SK-N-DZ (cell line): ENCODE measurements around the gene CENPL.
"Not testable (repeated sequence)": the region's sequence is repeated elsewhere in the genome, so short reads cannot be mapped to it uniquely, and the experiment has no call there.

Experiments used
- DNase-seq: peaks from one replicate; pipeline ENCODE4 v3.0.0-alpha.2; 2015; ENCODE audit warnings: low spot score

The CENPL gene

DNA sequence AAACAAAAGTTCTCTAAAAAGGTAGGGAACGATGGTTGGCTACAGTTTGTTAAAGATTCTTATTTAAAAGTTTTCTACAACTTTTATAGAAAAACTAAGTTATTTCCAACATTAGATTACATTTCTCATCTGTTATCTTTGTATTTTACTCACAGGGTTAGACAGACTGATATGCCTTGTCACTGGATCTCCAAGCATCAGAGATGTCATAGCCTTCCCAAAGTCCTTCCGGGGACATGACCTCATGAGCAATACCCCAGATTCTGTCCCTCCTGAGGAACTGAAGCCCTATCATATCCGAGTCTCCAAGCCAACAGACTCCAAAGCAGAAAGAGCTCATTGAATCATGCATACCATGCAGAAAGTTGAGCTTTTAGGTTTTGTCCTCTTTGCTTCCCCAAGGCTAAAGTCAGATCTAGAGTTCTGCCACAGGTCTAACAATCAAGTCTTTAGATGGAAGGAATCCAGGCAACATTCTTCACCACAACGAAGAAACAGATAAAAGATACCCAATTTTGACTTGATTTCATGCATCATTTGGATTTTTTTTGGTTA is 32.8 kb upstream of the CENPL start:
- DNase-seq = no peak

DNA sequence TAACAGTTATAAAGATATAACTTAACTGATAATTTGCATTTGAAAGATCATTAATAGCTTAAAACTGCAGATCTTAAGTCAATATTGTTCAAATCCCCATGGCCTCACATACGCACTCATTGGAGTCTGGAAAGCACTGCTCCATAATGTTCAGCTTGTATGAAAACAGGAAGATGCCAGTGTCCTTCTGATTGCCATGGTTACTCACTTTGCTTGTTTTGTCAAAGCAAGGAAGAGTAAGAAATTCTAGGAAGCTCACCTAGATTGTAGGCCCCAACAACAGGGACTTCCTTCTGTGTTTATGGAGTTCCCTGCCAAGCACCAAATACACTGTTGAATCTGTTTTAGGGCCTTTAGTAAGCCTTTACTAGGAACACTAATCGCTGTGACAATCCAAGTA is 32.2 kb upstream of the CENPL start:
- no peak for DNase-seq

DNA sequence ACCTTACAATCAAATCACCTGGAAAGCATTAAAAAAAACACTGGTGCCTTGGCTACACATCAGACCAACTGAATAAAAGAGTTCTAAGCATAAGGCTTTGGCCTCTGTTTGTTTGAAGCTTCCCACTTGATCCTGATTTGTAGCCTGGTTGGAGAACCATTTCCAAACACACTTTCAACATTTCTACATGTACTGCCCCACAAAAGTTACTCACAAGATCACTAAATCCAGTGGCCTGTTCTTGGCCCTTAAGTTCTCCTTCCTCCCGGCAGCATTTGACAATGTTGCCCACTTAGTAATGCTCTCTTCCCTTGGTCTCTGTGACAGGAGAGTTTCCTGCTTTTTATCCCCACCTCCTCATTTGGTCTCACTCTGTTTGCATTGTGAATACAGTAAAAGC is 31.3 kb upstream of the CENPL start:
- DNase-seq = no peak

DNA sequence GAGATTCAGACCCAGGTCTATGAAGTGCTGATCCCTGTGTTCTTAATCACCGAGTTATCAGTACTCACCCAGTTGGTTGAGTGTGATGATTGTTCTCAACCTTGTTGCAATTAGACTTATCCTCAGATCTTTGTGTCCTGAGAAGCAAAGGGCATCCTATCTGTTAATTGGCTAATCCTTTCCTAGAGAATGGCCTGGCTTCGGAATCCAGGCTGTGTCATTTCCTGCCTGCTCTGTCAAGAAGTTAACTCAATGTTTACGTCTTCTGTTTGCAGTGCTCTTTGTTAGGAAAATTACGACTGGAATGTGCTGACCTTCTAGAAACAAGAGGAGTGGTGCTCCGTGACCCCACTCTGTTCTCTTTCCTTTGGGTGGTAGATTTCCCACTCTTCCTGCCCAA is 28.4 kb upstream of the CENPL start:
- DNase-seq = no peak

DNA sequence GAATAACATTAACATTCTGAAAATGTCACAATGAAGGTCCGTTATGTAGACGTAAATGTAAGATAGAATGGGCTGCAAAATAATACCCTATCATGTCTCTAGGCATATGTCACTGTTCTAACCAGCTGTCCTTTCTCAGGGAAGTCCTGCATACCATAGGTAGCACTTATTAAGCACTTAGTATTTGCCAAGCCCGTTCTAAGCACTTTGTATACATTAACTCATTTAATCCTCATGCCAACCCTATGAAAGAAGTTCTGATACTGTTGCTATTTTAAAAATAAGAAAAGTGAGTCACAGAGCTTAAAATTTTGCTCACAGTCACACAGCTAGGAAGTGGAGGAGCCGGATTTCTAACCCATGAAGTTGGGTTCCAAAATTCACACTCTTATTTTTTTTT is 27.4 kb upstream of the CENPL start:
- DNase-seq = no peak

DNA sequence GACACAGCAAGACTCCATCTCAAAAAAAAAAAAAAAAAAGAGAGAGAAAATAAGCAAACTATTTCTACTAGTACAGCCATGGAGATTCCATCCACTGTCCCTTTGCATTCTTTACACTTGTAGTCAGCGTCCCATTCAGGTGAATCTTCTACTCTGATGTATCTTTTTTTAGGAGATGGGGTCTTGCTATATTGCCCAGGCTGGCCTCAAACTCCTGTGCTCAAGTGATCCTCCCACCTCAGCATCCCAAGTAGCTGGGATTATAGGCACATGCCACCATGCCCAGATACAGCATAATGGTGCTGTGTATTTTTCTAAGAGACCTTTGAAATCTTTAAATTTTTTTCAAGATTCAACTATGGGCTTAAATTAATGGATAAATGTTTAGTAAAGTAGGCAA is 8.1 kb upstream of the CENPL start:
- no peak for DNase-seq

DNA sequence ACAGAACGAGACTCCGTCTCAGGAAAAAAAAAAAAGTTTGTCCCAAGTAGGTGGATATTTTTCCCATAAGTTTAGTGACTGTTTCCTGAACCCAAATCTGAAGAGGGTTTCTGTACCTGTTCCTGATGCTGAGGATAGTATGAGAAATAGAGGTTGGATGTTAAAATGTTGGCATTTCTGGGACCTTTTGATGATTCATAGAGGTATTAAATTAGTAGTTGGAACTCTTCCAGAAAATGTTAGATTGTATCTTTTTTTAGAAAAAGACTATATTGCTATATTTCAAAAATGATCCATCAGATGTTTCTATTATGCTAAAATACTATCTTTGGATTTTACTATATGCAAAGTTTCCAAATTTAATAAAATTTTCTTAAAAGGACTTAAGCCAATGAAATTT is 2.9 kb upstream of the CENPL start:
- DNase-seq = no peak

DNA sequence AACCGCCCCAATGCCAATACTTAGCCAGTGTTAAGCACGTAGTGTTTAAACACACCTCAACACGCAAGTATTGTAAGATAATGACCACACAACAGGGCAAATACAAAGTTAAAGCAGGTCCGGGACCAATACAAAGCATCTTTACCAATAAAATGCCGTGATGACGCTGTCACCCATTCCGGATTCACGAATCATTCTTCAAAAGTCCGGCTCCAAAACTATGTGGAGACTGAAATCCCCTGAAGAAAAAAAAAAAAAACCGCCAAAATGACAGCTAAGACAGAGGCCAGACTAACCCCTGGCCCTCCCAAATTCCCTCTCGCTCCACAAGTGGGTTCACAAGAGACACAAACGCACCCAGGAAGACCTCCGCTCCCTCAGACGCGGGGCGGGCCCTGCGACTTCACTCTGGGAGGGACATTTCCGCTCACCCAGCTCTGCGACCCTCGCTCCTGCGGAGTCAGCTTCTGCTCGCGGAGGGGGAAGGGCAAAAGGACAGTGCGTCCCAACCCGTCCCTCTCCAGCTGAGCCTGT is 835 bp downstream of the CENPL start:
- DNase-seq = no peak

DNA sequence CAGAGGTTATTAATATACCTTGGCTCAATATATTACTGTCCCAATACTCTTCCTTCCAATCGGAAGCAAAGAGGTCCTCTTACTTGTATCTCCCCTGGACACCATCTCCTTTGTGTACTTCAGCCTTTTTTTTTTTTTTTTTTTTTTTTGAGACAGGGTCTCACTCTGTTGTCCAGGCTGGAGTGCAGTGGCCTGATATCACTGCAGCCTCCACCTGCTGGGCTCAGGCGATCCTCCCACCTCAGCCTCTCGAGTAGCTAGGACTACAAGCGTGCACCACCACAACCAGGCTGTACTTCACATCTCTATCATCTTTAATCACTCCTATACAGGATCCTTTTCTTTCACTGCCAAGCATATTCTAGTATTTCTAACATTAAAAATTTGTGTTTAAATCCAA is 3.0 kb downstream of the CENPL start:
- DNase-seq = no peak

DNA sequence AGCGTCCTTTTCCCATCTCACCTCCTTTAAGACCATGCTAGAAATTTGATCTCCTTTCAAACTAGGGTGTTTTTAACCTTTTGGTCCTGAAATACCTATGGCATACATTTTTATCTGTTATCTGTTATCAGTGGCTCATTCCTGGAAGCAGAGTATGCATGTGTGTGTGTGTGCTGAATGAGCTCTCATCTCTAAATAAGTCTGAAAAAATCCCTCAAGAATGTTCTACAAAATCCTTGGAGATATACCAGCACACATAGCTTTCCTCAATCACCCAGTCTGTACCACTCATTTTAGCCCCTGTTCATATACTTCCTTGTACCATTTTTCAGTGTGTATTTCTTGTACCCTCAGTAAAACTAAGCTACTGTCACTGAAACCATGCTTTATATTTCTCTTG is 6.2 kb downstream of the CENPL start:
- DNase-seq = no peak

DNA sequence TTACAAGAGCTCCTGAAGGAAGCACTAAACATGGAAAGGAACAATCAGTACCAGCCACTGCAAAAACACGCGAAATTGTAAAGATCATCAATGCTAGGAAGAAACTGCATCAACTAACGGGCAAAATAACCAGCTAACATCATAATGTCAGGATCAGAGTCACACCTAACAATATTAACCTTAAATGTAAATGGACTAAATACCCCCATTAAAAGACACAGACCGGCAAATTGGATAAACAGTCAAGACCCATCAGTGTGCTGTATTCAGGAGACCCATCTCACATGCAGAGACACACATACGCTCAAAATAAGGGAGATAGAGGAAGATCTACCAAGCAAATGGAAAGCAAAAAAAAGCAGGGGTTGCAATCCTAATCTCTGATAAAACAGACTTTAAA is 11.0 kb downstream of the CENPL start:
- DNase-seq = not testable (repeated sequence)

DNA sequence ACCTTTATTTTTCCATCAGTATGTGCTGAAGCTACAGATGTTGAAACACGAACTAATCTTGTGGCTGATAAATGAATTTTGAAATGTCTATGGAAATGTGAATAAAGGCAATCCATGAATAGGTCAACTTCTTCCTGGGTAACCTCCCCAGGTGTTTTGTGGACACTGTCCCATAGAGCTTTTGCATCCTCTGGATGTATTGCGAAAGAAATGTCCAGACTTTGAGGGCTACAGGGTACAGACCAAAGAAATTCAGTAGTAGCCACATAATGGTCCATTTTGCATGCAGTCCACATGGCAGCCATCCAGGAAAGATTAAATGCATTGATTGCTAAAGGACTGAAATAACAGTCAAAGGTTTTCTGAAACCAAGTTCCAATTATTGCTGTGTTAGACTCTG is 21.7 kb downstream of the CENPL start:
- no peak for DNase-seq

DNA sequence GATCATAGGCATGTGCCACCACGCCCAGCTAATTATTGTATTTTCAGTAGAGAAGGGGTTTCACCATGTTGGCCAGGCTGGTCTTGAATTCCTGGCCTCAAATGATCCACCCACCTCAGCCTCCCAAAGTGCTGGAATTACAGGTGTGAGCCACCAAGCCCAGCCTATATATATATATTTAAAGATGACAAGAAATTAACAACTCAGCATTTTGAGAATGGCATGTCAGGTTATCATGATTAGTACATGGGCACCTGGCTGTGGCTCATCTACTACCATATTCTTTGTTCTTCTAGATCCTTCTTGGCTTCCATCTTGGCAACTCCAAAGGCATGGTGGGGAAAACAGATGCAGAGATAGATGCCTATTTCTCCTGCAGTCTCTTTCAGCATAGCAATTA is 24.7 kb downstream of the CENPL start:
- not testable (repeated sequence) for DNase-seq

DNA sequence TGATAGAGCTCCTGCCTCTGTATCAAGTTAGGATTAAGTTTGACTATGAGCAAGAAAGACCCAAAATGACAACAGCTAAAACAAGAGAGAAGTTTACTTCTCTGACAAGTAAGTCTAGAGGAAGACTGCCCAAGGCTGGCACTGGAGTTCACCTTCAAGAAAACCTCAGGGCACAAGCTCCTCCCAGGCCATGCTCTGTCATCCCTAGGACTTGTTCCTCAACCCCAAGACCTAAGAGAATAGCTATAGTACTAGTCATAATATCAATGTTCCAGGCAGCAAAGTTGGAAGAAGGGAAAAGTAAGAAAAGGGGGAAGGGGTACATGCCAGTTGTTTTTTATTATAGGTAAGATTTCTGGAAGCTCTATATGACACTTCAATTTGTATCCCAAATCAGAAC is 26.6 kb downstream of the CENPL start:
- DNase-seq = no peak

DNA sequence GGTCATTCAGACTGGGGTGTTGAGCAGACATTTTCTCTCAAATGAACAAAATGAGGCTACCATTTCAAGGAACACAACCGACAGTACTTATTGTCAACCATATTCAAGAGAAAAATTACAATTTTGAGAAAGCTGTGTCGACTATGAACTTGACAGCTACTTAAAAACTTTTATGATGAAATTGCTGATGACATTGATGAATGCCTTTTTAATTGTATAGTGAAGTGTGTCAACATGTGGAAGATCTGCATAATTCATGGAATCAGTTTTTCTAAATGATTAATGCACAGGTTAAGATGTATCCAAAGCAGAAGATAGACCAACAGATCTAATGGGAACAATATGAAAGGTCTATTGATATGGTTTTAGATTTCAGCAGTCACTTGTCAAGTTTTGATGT is 34.8 kb downstream of the CENPL start:
- DNase-seq = no peak

DNA sequence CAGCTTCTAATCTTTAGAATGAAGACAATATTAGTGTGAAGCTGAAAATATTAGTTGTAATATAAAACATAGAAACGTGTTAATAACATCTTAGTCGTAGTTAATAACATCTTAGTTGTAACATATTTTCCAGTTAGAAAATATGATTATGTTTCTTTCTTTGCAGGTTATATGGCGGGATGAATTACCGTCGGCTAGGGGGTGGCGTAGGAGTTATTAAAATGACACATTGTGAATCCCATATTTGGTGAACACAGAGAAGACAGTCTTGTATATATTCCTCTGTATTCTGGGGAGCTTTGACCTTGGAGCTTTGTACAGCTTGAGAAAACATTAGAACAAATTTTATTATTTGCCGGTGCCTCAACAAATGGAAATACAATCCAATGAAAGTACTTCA is 39.7 kb downstream of the CENPL start:
- DNase-seq = no peak

DNA sequence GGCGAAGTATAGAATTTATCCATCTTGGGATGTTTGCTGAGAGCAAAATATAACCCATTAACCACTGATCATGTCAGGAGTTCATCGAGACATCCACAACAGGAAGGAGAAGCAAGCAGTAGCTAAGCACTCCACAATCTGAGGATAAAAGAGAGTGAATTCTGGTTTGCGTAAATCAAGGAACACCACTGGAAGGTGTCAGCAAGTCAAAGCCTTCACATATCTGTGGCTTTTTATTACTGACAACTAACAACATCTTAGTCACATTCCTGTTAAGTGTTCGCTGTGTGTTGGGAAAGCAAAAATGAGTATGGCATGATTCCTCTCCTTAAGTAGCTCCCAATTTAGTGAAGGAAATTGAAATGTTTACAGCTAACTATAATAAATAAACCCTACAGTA is 44.7 kb downstream of the CENPL start:
- DNase-seq = no peak

DNA sequence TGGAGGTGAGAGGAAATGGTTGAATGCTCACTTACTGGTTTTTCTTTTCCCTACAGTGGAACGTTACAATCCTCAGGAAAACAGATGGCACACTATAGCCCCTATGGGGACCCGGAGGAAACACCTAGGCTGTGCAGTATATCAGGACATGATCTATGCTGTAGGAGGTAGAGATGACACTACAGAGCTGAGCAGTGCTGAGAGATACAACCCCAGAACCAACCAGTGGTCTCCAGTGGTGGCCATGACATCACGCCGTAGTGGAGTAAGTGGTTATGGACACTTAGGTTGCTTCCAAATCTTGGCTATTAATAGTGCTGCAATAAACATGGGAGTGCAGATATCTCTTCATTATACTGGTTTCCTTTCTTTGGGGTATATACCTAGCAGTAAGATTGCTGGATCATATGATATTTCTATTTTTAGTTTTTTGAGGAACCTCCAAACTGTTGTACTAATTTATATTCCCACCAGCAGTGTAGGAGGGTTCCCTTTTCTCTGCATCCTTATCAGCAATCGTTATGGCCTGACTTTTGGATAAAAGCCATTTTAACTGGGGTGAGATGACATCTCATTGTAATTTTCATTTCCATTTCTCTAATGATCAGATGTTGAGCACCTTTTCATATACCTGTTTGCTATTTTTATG is 49.0 kb downstream of the CENPL start:
- DNase-seq = no peak

DNA sequence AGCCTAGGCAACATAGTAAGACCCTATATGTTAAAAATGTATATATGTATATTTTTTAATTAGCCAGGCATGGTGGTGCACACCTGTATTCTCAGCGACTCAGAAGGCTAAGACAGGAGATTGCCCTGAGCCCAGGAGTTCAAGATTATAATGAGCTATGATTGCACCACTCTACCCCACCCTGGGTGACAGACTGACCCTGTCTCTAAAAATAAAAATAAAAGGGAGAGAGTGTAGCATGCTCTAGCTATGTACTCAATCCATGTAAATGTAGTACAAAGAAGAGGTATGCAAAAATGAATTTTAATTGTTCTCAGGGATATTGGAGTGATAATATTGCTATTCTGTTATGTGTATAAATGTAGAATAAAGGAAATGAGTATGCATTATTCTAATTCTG is 53.1 kb downstream of the CENPL start:
- no peak for DNase-seq

DNA sequence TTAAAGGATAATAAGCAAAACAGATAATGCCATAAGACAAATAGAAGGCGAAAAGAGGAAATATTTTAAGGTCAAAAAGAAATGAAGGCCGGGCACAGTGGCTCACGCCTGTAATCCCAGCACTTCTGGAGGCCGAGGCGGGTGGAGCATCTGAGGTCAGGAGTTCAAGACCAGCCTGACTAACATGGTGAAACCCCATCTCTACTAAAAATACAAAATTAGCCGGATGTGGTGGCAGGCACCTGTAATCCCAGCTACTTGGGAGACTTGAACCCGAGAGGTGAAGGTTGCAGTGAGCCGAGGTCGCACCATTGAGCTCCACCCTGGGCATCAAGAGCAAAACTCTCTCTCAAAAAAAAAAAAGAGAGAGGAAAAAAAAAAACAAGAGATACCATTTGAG is 54.4 kb downstream of the CENPL start:
- not testable (repeated sequence) for DNase-seq

DNA sequence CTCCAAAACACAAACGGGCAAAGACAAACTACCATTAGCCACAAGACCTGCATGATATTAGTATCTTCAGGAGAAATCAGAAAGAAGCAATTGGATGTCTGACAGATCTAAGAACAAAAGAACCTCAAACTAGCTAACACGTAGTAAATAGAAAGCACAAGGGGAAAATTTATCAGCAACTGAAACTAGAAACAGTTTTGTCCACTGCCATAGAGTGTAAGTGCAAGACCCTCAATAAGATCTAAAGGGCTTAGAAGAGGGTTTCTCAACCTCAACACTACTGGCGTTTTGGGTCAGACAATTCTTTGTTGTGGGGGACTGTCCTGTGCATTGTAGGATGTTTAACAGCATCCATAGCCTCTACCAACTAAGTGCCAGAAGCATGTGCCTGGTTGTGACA is 55.9 kb downstream of the CENPL start:
- DNase-seq = no peak

DNA sequence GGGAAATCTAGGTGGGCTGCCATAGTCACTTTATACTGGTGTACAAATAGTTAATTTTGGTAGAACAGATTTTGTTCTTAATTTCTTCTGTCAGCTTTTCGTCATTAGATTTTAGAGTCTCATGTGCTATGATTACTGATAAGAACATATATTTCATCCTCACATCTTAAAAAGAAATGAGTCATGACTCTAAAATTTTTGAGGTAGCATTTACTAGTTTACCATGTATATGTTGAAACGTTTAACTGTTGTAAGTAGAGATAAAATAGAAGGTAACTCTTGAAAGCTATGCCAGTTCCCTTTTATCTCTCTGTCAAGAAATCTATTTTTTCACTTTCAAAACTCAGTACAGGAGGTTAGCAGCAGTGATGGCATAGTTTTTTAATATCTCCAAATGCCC is 56.5 kb downstream of the CENPL start:
- DNase-seq = no peak

DNA sequence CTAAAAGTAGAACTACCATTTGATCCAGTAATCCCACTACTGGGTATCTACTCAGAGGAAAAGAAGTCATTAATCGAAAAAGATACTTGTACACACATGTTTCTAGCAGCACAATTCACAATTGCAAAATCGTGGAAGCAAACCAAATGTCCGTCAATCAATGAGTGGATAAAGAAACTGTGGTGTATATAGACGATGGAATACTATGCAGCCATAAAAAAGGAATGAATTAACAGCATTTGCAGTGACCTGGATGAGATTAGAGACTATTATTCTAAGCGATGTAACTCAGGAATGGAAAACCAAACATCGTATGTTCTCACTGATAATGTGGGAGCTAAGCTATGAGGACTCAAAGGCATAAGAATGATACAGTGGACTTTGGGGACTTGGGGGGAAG is 60.4 kb downstream of the CENPL start:
- DNase-seq = not testable (repeated sequence)

DNA sequence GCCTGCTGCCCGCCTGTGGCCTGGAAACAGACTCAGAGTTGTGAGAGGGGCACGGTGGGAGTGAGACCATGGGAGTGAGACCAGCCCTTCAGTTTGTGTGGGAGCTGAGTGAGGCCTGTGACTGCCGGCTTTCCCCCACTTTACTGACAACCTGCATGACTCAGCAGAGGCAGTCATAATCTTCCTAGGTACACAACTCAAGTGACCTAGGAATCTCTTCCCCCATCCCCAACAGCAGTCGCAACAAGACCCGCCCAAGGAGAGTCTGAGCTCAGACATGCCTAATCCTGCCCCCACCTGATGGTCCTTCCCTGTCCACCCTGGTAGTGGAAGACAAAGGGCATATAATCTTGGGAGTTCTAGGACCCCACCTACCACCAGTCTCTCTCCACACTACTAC is 65.7 kb downstream of the CENPL start:
- no peak for DNase-seq
